ENCODE measurements around the gene NOL3. TPM values are rescaled to one million over a fixed set of nuclear protein-coding genes. Genes with fewer than 3 reads are reported as not detected.

Gene NOL3
- total and polyA plus RNA-seq, 7 experiments from 2014 or later: 0.89 to 66.0 (median 1.8) TPM; not detected in 2

DNA sequence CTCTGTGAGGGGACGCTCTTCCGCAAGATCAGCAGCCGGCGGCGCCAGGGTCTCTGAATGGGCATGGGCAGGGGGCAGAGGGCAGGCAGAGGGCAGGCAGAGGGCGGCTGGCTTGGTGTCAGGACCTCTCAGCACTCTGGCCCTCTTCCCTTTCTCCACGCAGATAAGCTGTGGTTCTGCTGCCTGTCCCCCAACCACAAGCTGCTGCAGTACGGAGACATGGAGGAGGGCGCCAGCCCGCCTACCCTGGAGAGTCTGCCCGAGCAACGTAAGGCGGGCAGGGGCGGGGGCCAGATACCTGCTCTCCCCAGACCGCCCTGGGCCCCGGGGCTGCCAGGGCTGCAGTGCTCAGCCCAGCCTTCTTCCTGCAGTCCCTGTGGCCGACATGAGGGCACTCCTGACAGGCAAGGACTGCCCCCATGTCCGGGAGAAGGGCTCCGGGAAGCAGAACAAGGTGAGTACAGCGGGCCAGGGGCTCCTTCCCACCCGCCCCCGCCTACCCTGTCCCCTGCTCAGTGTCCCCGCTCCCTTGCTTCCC, 32.7 kb downstream of the NOL3 start:
- no peak for ATAC-seq
- no peak overlapping the region for H3K27ac Mint-ChIP-seq
- no peaks in the 10 kb centered on the region for H3K4me1 ChIP-seq (ENCODE audit: control insufficient read depth in 2 of 2, insufficient read depth in 2 of 2, low read length in 2 of 2)
- H3K27me3 ChIP-seq (ENCODE audit: control insufficient read depth in 2 of 2, insufficient read depth in 2 of 2, low read length in 2 of 2): no peaks in the 10 kb centered on the region
- H3K4me3 Mint-ChIP-seq: no peak overlapping the region
- H3K36me3 ChIP-seq (ENCODE audit: control insufficient read depth in 2 of 3, insufficient read depth in 3 of 3, low read length in 3 of 3): peaks cover 0 to 54% (median 3%) of the 10 kb centered on the region in 3 experiments
- POLR2A ChIA-PET: interaction anchor here (1.1 kb wide), 1 partner anchor 10 kb away, joined by 3 read pairs; no protein-coding TSS in a partner anchor
- CTCF ChIA-PET: no interaction called here
- intact Hi-C loops (cut with micrococcal nuclease): no loop called here
- H3K9me3 Mint-ChIP-seq: no peaks in the 10 kb centered on the region
- H3K4me1 Mint-ChIP-seq: peaks cover 0 to 5% (median 0%) of the 10 kb centered on the region in 7 donors
- H3K27ac ChIP-seq (ENCODE audit: low read depth, low read length): no peak overlapping the region
- no peaks in the 10 kb centered on the region for H3K9me3 ChIP-seq (ENCODE audit: control insufficient read depth in 2 of 3, low read length in 3 of 3)
- no peaks in the 10 kb centered on the region for H3K27me3 Mint-ChIP-seq
- no peak overlapping the region for H3K4me3 ChIP-seq (ENCODE audit: low read length)
- no peak for DNase-seq
- H3K36me3 Mint-ChIP-seq: peaks cover 0 to 3% (median 0%) of the 10 kb centered on the region in 5 donors

DNA sequence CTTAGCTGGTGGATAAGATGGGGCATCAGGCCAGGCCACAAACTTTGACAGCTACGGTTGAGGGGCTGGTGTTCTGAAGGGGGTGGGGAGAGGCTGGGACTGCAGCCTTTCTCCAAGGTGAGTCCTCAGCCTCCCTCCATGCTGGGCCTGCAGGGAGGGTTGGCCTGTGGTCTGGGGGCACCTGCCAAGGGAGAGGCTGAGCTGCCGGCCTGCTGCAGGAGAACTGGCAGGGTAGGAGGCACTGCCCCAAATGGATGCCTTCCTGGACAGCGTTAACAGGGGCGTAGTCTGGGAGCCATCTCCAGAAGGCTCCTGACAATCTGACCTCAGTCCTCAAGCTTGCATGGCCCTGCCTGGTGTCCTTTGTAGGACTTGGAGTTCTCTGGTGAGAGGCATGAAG, 33.7 kb downstream of the NOL3 start:
- Histone ChIP-seq H3K9me3 (ENCODE audit: control insufficient read depth in 2 of 3, low read length in 3 of 3) (no peaks in the 10 kb centered on the region), H3K36me3 (ENCODE audit: control insufficient read depth in 2 of 3, insufficient read depth in 3 of 3, low read length in 3 of 3) (peaks cover 0 to 45% (median 3%) of the 10 kb centered on the region in 3 experiments), H3K4me3 (ENCODE audit: low read length) (no peak overlapping the region), H3K27me3 (ENCODE audit: control insufficient read depth in 2 of 2, insufficient read depth in 2 of 2, low read length in 2 of 2) (no peaks in the 10 kb centered on the region), H3K27ac (ENCODE audit: low read depth, low read length) (no peak overlapping the region), H3K4me1 (ENCODE audit: control insufficient read depth in 2 of 2, insufficient read depth in 2 of 2, low read length in 2 of 2) (no peaks in the 10 kb centered on the region)
- no peak overlapping the region for H3K27ac Mint-ChIP-seq
- DNase-seq (no peak), ATAC-seq (no peak)
- CTCF ChIA-PET: no interaction called here
- peaks cover 0 to 5% (median 0%) of the 10 kb centered on the region in 7 donors for H3K4me1 Mint-ChIP-seq
- H3K9me3 Mint-ChIP-seq: peaks cover 0 to 1% (median 0%) of the 10 kb centered on the region in 11 donors
- H3K36me3 Mint-ChIP-seq: peaks cover 0 to 3% (median 0%) of the 10 kb centered on the region in 5 donors
- intact Hi-C loops (cut with micrococcal nuclease): no loop called here
- H3K4me3 Mint-ChIP-seq: no peak overlapping the region
- H3K27me3 Mint-ChIP-seq: no peaks in the 10 kb centered on the region
- POLR2A ChIA-PET: interaction anchor here (1.5 kb wide), 1 partner anchor 10 kb away, joined by 3 read pairs; no protein-coding TSS in a partner anchor

DNA sequence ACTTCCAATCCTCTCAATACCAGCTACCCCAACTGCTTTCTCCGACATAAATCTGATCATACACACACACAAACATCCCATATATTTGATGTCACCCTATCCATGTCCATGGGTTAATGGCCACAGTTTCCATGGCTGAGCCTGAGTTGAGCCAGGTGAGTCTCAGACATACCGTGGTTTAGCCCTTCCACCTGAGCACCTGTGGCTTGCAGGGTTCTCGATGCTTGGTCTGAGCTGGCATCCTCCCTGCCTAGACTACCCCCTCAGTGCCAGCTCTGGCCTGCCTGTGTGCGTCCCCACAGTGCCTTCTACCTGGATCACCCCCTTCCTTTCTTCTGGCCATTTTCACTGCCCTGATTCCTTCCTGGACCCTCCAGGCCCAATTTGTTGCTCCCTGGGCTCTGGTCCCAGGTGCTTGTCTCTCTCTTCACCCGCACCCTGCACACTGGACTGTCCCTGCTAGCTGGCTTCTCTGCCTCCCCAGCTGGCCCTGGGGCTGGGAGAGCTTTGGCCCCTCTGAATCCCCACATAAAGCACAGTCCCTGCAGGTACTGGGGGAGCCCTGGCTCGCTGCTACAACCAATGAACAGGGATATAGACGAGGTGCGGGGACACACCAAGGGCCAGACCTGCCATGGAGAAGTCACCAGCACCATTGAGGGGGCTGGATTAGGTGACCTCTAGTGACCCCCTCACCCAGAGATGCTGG, 35.9 kb downstream of the NOL3 start:
- peaks cover 0 to 35% (median 3%) of the 10 kb centered on the region in 3 experiments for H3K36me3 ChIP-seq (ENCODE audit: control insufficient read depth in 2 of 3, insufficient read depth in 3 of 3, low read length in 3 of 3)
- H3K4me1 ChIP-seq (ENCODE audit: control insufficient read depth in 2 of 2, insufficient read depth in 2 of 2, low read length in 2 of 2): no peaks in the 10 kb centered on the region
- no peak overlapping the region for H3K27ac ChIP-seq (ENCODE audit: low read depth, low read length)
- no peaks in the 10 kb centered on the region for H3K36me3 Mint-ChIP-seq
- POLR2A ChIA-PET: no interaction called here
- intact Hi-C loops (cut with micrococcal nuclease): no loop called here
- no peak overlapping the region for H3K4me3 Mint-ChIP-seq
- no peaks in the 10 kb centered on the region for H3K27me3 ChIP-seq (ENCODE audit: control insufficient read depth in 2 of 2, insufficient read depth in 2 of 2, low read length in 2 of 2)
- ATAC-seq (no peak), DNase-seq (no peak)
- CTCF ChIA-PET: no interaction called here
- H3K27me3 Mint-ChIP-seq: no peaks in the 10 kb centered on the region
- H3K9me3 ChIP-seq (ENCODE audit: control insufficient read depth in 2 of 3, low read length in 3 of 3): no peaks in the 10 kb centered on the region
- peaks cover 0 to 3% (median 0%) of the 10 kb centered on the region in 7 donors for H3K4me1 Mint-ChIP-seq
- H3K27ac Mint-ChIP-seq: peak overlapping the region in 3 of 9 donors; percentile 10 to 40 (median 34)
- no peak overlapping the region for H3K4me3 ChIP-seq (ENCODE audit: low read length)
- H3K9me3 Mint-ChIP-seq: peaks cover 0 to 1% (median 0%) of the 10 kb centered on the region in 11 donors

DNA sequence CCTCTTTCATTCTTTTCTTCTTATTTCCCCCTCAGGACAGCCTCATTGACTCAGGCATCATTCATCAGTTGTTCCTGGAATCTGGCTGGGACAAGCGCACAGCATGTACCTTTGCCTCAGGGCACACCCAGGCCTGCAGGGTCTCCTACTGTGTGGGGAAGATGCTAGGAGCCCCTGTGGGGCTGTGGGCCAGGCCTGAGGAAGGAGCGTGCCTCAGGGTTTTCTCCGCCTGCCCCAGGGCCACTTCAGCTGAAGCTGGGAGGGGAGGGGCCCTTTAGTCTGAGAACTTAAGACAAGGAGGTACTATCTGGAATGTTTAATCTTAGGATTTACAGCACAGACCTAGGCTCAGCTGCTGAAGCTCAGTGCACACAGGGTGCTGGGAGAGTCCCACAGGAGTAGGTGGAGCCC, 36.5 kb downstream of the NOL3 start:
- H3K4me1 Mint-ChIP-seq: peaks cover 0 to 3% (median 0%) of the 10 kb centered on the region in 7 donors
- POLR2A ChIA-PET: no interaction called here
- H3K4me1 ChIP-seq (ENCODE audit: control insufficient read depth in 2 of 2, insufficient read depth in 2 of 2, low read length in 2 of 2): no peaks in the 10 kb centered on the region
- DNase-seq (no peak), ATAC-seq (no peak)
- peak overlapping the region in 1 of 9 donors; percentile 10 for H3K27ac Mint-ChIP-seq
- H3K27ac ChIP-seq (ENCODE audit: low read depth, low read length): no peak overlapping the region
- H3K4me3 ChIP-seq (ENCODE audit: low read length): no peak overlapping the region
- no peak overlapping the region for H3K4me3 Mint-ChIP-seq
- H3K27me3 ChIP-seq (ENCODE audit: control insufficient read depth in 2 of 2, insufficient read depth in 2 of 2, low read length in 2 of 2): no peaks in the 10 kb centered on the region
- CTCF ChIA-PET: interaction anchor here (0.6 kb wide), 1 partner anchor 521 kb away, joined by 3 read pairs; no protein-coding TSS in a partner anchor
- H3K27me3 Mint-ChIP-seq: no peaks in the 10 kb centered on the region
- H3K36me3 Mint-ChIP-seq: peaks cover 0 to 3% (median 0%) of the 10 kb centered on the region in 5 donors
- peaks cover 0 to 1% (median 0%) of the 10 kb centered on the region in 11 donors for H3K9me3 Mint-ChIP-seq
- no peaks in the 10 kb centered on the region for H3K9me3 ChIP-seq (ENCODE audit: control insufficient read depth in 2 of 3, low read length in 3 of 3)
- H3K36me3 ChIP-seq (ENCODE audit: control insufficient read depth in 2 of 3, insufficient read depth in 3 of 3, low read length in 3 of 3): peaks cover 0 to 30% (median 0%) of the 10 kb centered on the region in 3 experiments
- intact Hi-C loops (cut with micrococcal nuclease): no loop called here

DNA sequence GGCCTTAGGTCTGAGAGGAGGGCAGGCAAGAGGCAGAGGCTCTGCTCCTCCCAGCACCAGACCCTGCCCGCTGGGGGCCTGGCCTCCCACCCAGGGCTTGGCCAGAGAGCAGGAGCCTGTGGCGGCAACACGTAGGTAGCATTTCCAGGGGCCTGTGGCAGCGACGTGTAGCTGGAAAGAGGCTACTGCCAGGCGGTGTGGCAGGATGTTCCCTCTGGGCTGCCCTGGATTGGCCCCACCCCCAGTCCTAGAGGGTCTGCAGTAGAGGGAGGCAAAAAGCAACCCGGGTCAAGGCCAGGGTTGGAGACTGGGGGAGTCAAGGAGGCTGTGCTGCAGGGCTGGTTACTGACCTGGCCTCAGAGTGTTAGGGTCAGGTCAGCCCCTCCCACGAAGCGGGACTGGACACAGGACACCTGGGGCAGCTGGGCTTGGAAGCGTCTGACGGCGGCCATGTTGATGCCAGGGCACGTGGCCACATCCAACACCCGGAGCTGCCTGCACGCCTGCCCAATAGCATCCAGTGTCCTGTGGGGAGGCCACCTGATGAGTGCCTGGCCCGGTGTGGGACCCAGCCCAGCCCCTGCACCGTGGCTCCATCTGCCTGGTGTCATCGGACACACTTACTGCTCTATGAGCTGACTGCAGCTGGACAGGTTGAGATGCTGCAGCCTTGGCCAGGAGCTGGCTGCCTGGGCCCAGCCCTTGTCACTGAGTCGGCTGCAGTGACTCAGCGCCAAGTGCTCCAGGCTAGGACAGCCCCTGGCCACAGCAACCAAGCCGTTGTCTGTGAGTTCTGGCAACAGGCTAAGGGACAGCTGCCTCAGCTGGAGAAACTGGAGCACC, 37.1 kb downstream of the NOL3 start:
- no peak for ATAC-seq
- CTCF ChIA-PET: interaction anchor here (0.6 kb wide), 2 partner anchors 39 to 521 kb away, joined by 3 to 4 read pairs; no protein-coding TSS in a partner anchor
- intact Hi-C loops (cut with micrococcal nuclease): no loop called here
- Histone ChIP-seq H3K27me3 (ENCODE audit: control insufficient read depth in 2 of 2, insufficient read depth in 2 of 2, low read length in 2 of 2) (no peaks in the 10 kb centered on the region), H3K4me1 (ENCODE audit: control insufficient read depth in 2 of 2, insufficient read depth in 2 of 2, low read length in 2 of 2) (no peaks in the 10 kb centered on the region), H3K9me3 (ENCODE audit: control insufficient read depth in 2 of 3, low read length in 3 of 3) (no peaks in the 10 kb centered on the region), H3K27ac (ENCODE audit: low read depth, low read length) (no peak overlapping the region), H3K36me3 (ENCODE audit: control insufficient read depth in 2 of 3, insufficient read depth in 3 of 3, low read length in 3 of 3) (peaks cover 0 to 24% (median 0%) of the 10 kb centered on the region in 3 experiments), H3K4me3 (ENCODE audit: low read length) (no peak overlapping the region)
- DNase-seq: no peak
- H3K27me3 Mint-ChIP-seq: no peaks in the 10 kb centered on the region
- peaks cover 0 to 4% (median 0%) of the 10 kb centered on the region in 5 donors for H3K36me3 Mint-ChIP-seq
- POLR2A ChIA-PET: interaction anchor here (0.8 to 1.5 kb wide), 2 partner anchors 19 to 213 kb away, joined by 3 to 4 read pairs; partner anchors contain the start of gene TMEM208
- no peak overlapping the region for H3K27ac Mint-ChIP-seq
- peaks cover 0 to 1% (median 0%) of the 10 kb centered on the region in 11 donors for H3K9me3 Mint-ChIP-seq
- H3K4me1 Mint-ChIP-seq: peaks cover 0 to 3% (median 0%) of the 10 kb centered on the region in 7 donors
- no peak overlapping the region for H3K4me3 Mint-ChIP-seq

DNA sequence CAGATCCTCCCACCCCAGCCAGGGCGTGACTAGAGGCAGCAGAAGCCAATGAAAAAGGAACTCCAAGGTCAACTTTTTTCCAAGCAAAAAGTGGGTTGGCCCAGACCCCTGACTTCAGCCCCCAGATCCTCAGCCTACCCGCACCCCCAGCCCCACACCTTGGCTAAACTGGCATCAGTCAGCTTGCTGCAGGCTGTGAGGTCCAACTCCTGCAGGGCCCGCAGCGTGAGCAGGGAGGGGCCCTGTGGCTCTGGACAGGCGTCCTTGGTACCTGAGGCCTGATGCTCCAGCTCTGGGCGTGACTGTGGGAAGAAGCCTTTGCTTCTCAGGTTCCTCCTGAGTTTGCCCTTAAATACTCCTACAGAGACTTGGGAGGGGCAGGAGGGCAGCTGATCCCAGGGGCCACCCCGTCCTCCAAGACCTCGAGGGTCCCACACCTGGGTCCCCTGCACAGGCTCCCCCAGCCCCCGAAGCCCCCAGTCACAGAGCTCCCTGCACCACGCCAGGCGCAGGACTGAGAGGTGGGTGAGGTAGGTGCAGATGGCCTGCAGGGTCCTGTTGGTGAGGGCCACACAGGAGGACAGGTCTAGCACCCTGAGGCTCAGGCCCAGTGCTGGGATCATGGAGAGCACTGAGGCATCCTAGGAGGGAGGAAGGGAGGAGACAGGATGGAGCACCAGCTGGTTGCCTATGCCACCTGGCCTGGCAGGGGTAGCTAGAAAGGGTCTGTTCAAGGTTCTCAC, 38.0 kb downstream of the NOL3 start:
- H3K4me1 Mint-ChIP-seq: peaks cover 0 to 5% (median 0%) of the 10 kb centered on the region in 7 donors
- no peak for DNase-seq
- Histone ChIP-seq H3K9me3 (ENCODE audit: control insufficient read depth in 2 of 3, low read length in 3 of 3) (no peaks in the 10 kb centered on the region), H3K27ac (ENCODE audit: low read depth, low read length) (no peak overlapping the region), H3K4me1 (ENCODE audit: control insufficient read depth in 2 of 2, insufficient read depth in 2 of 2, low read length in 2 of 2) (no peaks in the 10 kb centered on the region), H3K27me3 (ENCODE audit: control insufficient read depth in 2 of 2, insufficient read depth in 2 of 2, low read length in 2 of 2) (no peaks in the 10 kb centered on the region), H3K36me3 (ENCODE audit: control insufficient read depth in 2 of 3, insufficient read depth in 3 of 3, low read length in 3 of 3) (peaks cover 0 to 15% (median 0%) of the 10 kb centered on the region in 3 experiments), H3K4me3 (ENCODE audit: low read length) (no peak overlapping the region)
- H3K27me3 Mint-ChIP-seq: no peaks in the 10 kb centered on the region
- ChIA-PET CTCF (interaction anchor here (0.5 kb wide), 1 partner anchor 94 kb away, joined by 3 read pairs; no protein-coding TSS in a partner anchor), POLR2A (interaction anchor here (0.8 to 2.0 kb wide), 5 partner anchors 10 to 214 kb away, joined by 3 to 5 read pairs (median 4); partner anchors contain the start of gene TMEM208)
- peaks cover 0 to 1% (median 0%) of the 10 kb centered on the region in 11 donors for H3K9me3 Mint-ChIP-seq
- no peak overlapping the region for H3K4me3 Mint-ChIP-seq
- no peak for ATAC-seq
- H3K36me3 Mint-ChIP-seq: peaks cover 0 to 4% (median 0%) of the 10 kb centered on the region in 5 donors
- intact Hi-C loops (cut with micrococcal nuclease): no loop called here
- peak overlapping the region in 2 of 9 donors; percentile 31 to 52 for H3K27ac Mint-ChIP-seq
